Cardiac fibroblast (primary cell): ENCODE measurements around the gene FBF1.

Experiments used
- DNase-seq, 2 donors: peaks; one replicate each; pipeline versions ENCODE4 v3.0.0 to v3.0.0-alpha.2; 2010; ENCODE audit warnings: low read depth in 2 of 2
- H3K4me3 ChIP-seq, 2 donors: replicated peaks in 1 of 2; 1 replicate in 1 of 2; 2 replicates in 1 of 2; pipeline ENCODE4 v1.5.1; 2011; ENCODE audit warnings: low read depth in 2 of 2, low read length in 2 of 2, mild to moderate bottlenecking in 2 of 2, moderate library complexity in 1 of 2
- TF ChIP-seq, protein P1 (sequence below): IDR thresholded peaks from one replicate; pipeline ENCODE4 v1.5.1; 2011; ENCODE audit warnings: low read depth, mild to moderate bottlenecking, low read length, inconsistent platforms

FBF1 gene

GRCh38 chr17:75876938-75877751 lies 63.7 kb downstream of the FBF1 start:
- peak overlapping the region; percentile 73 to 81 for H3K4me3 ChIP-seq

DNA sequence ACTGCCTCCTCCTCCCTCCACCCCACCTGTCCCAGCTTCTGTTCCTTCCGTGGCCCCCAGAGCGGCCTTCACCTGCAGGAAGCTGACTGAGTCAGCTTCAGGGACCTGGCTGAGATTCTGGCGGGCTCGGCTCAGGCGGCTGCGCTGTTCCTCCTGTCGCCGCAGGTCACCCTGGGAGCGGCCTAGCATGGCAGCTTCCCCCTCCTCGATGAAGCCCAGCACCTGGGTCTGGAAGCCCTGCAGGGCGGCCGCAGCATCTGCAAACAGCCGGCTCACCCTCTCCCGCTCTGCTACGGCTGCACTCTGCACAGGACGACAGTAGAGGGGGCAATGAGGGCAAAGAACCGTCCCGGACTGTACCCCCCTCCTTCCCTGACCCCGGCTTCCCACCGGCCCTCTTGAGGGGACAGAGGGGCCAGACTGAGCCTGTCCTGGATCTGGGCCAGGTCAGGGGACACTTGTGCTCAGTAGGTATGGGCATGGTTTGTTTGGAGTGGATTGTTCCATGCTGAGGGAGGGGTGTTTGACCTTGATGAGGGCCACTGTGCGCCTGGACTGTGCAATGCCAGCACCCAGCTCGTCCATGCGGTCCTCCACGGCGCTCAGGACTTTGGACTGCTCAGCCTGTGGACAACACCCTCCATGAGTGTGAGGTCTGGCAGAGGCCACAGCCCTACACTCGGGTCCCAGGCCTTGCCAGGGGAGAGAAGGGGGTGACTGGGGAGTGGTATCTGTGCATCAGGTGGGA lies 64.5 kb downstream of the FBF1 start:
- TF ChIP-seq, protein P1, sequence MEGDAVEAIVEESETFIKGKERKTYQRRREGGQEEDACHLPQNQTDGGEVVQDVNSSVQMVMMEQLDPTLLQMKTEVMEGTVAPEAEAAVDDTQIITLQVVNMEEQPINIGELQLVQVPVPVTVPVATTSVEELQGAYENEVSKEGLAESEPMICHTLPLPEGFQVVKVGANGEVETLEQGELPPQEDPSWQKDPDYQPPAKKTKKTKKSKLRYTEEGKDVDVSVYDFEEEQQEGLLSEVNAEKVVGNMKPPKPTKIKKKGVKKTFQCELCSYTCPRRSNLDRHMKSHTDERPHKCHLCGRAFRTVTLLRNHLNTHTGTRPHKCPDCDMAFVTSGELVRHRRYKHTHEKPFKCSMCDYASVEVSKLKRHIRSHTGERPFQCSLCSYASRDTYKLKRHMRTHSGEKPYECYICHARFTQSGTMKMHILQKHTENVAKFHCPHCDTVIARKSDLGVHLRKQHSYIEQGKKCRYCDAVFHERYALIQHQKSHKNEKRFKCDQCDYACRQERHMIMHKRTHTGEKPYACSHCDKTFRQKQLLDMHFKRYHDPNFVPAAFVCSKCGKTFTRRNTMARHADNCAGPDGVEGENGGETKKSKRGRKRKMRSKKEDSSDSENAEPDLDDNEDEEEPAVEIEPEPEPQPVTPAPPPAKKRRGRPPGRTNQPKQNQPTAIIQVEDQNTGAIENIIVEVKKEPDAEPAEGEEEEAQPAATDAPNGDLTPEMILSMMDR = no peak
- DNase-seq = peak in 1 of 2 donors; percentile 24
- peak overlapping the region; percentile 73 to 81 for H3K4me3 ChIP-seq

More at GRCh38 chr17:75876938-75877751, 63.7 kb downstream of the FBF1 start:
- TF ChIP-seq, protein P1 = no peak
- DNase-seq = peak; percentile 97 to 98

DNA sequence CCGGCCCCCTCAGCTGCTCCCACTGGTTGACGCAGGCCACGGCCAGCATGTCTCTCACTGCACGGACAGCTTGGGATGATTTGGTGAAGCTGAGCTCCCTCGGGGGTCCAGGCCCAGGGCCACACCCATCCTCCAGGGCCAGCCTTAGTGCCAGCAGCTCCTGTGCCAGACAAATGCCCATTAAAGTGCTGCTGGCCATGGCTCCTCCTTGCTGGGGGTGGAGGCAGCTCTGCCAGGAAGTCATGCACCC lies 65.0 kb downstream of the FBF1 start:
- TF ChIP-seq, protein P1 = no peak
- H3K4me3 ChIP-seq = peak overlapping the region in 1 of 2 donors; percentile 9
- DNase-seq = peak in 1 of 2 donors; percentile 39

- no peak overlapping the region for H3K4me3 ChIP-seq
- no peak for DNase-seq
- TF ChIP-seq, protein P1 = no peak
Observed at GRCh38 chr17:75875182-75875939, 65.5 kb downstream of the FBF1 start.

DNA sequence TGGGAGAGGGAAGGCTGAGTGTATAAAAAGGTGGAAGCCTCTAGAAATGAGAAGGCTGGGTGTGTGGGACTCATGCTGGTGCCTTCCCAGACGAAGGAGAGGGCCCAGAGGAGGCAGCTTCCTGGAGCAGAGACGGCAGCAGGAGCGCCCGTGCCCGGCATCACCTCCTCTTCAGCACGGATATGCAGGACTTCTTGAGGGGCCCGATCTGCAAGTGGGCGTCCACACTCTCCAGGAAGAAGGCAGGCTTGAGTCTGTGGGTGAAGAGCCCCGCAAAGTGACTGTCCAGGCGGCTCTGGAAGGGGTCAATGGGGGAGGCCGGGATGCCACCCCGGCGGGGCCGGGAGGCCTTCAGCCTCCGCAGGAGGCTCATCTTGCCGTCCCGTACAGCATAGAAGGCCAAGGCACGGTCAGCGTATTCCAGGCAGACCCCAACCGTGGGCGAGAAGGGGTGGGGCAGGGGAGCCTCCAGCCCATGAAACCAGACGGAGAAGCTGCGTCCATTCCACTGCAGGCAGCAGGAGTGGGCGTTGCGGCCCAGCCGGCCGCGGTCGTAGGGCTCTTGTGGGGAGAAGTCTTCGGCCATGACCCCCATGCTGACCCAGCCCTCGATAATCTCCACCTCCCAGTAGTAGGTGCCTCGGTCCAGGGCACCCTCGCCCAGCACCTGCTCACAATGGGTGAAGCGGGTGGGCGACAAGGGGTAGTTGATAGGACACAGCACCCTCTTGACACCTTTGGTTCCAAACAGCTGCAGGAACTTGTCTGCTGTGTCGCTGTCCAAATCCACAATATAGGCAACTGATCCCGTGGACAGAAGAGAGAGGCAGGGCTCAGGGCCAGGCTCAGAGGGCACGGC lies 66.3 kb downstream of the FBF1 start:
- TF ChIP-seq, protein P1 = no peak
- DNase-seq = no peak
- no peak overlapping the region for H3K4me3 ChIP-seq
